Measurements from ENCODE around the gene MYO3B. TPM values are rescaled to one million over a fixed set of nuclear protein-coding genes. Genes with fewer than 3 reads are reported as not detected.

MYO3B gene
- total and polyA plus RNA-seq, 2 donors (not counting 1 experiment from before 2014, with no cell fraction given): not detected

GRCh38 chr2:170500770-170501169 lies 322.8 kb downstream of the MYO3B start:
- ATAC-seq (ENCODE audit: low read depth) (no peak), DNase-seq (no peak)
- Histone ChIP-seq H3K27ac (ENCODE audit: low read length in 2 of 2) (no peak overlapping the region), H3K36me3 (replicated peaks in 1 of 2; ENCODE audit: control extremely low read depth in 1 of 2, control insufficient read depth in 1 of 2, extremely low read depth in 1 of 2, insufficient read depth in 2 of 2, low read length in 1 of 2) (no peaks in the 10 kb centered on the region), H3K9me3 (ENCODE audit: control extremely low read depth in 1 of 3, control insufficient read depth in 2 of 3, insufficient read depth in 1 of 3, low read length in 2 of 3) (no peaks in the 10 kb centered on the region), H2AFZ (ENCODE audit: insufficient read depth, low read depth, low read length, poor library complexity, severe bottlenecking) (no peak overlapping the region), H3K79me2 (ENCODE audit: control insufficient read depth, insufficient read depth, low read length) (no peaks in the 10 kb centered on the region), H3K4me3 (ENCODE audit: control extremely low read depth in 1 of 5, extremely low read depth in 1 of 5, insufficient read depth in 1 of 5, low read depth in 2 of 5, low read length in 4 of 5) (no peak overlapping the region), H4K20me1 (ENCODE audit: control insufficient read depth, insufficient read depth, low read length, poor library complexity, severe bottlenecking) (no peaks in the 10 kb centered on the region), H3K9ac (ENCODE audit: low read length) (no peak overlapping the region), H3K4me1 (ENCODE audit: control insufficient read depth in 2 of 2, insufficient read depth in 2 of 2, low read length in 2 of 2) (no peaks in the 10 kb centered on the region), H3K4me2 (replicated peaks; ENCODE audit: low read depth, low read length, poor library complexity, severe bottlenecking) (no peak overlapping the region), H3K27me3 (replicated peaks in 1 of 4; ENCODE audit: control extremely low read depth in 1 of 4, control insufficient read depth in 3 of 4, insufficient read depth in 4 of 4, low read length in 3 of 4) (peaks cover 0 to 6% (median 0%) of the 10 kb centered on the region in 4 experiments)
- 95% methylated on average over 4 of the region's 5 CpGs for WGBS (ENCODE audit: insufficient coverage)
- H3K27me3 Mint-ChIP-seq: peaks cover 12% of the 10 kb centered on the region
- ChIA-PET POLR2A (no interaction called here), CTCF (no interaction called here)
- H3K27ac Mint-ChIP-seq: no peak overlapping the region
- H3K4me3 Mint-ChIP-seq: no peak overlapping the region
- H3K9me3 Mint-ChIP-seq (ENCODE audit: insufficient read depth): no peaks in the 10 kb centered on the region
- intact Hi-C loops (cut with micrococcal nuclease): no loop called here
- TF ChIP-seq CTCF (IDR thresholded peaks at IDR 0.05) (no peak), EZH2 (IDR thresholded peaks at IDR 0.05; ENCODE audit: borderline replicate concordance, insufficient read depth, low read depth, low read length, poor library complexity, severe bottlenecking) (no peak)
- no peaks in the 10 kb centered on the region for H3K4me1 Mint-ChIP-seq

- H3K4me1 ChIP-seq (ENCODE audit: control insufficient read depth in 2 of 2, insufficient read depth in 2 of 2, low read length in 2 of 2): no peaks in the 10 kb centered on the region
- no peaks in the 10 kb centered on the region for H4K20me1 ChIP-seq (ENCODE audit: control insufficient read depth, insufficient read depth, low read length, poor library complexity, severe bottlenecking)
- intact Hi-C loops (cut with micrococcal nuclease): no loop called here
- no peaks in the 10 kb centered on the region for H3K9me3 ChIP-seq (ENCODE audit: control extremely low read depth in 1 of 3, control insufficient read depth in 2 of 3, insufficient read depth in 1 of 3, low read length in 2 of 3)
- no peaks in the 10 kb centered on the region for H3K36me3 ChIP-seq (replicated peaks in 1 of 2; ENCODE audit: control extremely low read depth in 1 of 2, control insufficient read depth in 1 of 2, extremely low read depth in 1 of 2, insufficient read depth in 2 of 2, low read length in 1 of 2)
- DNase-seq (no peak), ATAC-seq (ENCODE audit: low read depth) (no peak)
- Mint-ChIP-seq H3K27ac (no peak overlapping the region), H3K27me3 (peaks cover 14% of the 10 kb centered on the region), H3K9me3 (ENCODE audit: insufficient read depth) (no peaks in the 10 kb centered on the region), H3K4me3 (no peak overlapping the region), H3K4me1 (no peaks in the 10 kb centered on the region)
- ChIA-PET POLR2A (no interaction called here), CTCF (no interaction called here)
- TF ChIP-seq EZH2 (IDR thresholded peaks at IDR 0.05; ENCODE audit: borderline replicate concordance, insufficient read depth, low read depth, low read length, poor library complexity, severe bottlenecking) (no peak), CTCF (IDR thresholded peaks at IDR 0.05) (no peak)
- H3K79me2 ChIP-seq (ENCODE audit: control insufficient read depth, insufficient read depth, low read length): no peaks in the 10 kb centered on the region
- H2AFZ ChIP-seq (ENCODE audit: insufficient read depth, low read depth, low read length, poor library complexity, severe bottlenecking): no peak overlapping the region
- no peak overlapping the region for H3K27ac ChIP-seq (ENCODE audit: low read length in 2 of 2)
- H3K4me2 ChIP-seq (replicated peaks; ENCODE audit: low read depth, low read length, poor library complexity, severe bottlenecking): no peak overlapping the region
- 89% methylated on average over 1 of the region's 6 CpGs for WGBS (ENCODE audit: insufficient coverage)
- peaks cover 0 to 6% (median 0%) of the 10 kb centered on the region in 4 experiments for H3K27me3 ChIP-seq (replicated peaks in 1 of 4; ENCODE audit: control extremely low read depth in 1 of 4, control insufficient read depth in 3 of 4, insufficient read depth in 4 of 4, low read length in 3 of 4)
- H3K4me3 ChIP-seq (ENCODE audit: control extremely low read depth in 1 of 5, extremely low read depth in 1 of 5, insufficient read depth in 1 of 5, low read depth in 2 of 5, low read length in 4 of 5): no peak overlapping the region
- no peak overlapping the region for H3K9ac ChIP-seq (ENCODE audit: low read length)
These were observed 323.6 kb downstream of the MYO3B start for GRCh38 chr2:170501421-170502043.

Data from B cell (primary cell).